HL-60 (cell line): ENCODE data around the gene GMDS.

Experiments used
- DNase-seq, 2 experiments: peaks; one replicate each; pipeline ENCODE4 v3.0.0-alpha.2; 2010 to 2020; ENCODE audit warnings: low read depth in 1 of 2, low spot score in 1 of 2
- H3K27ac ChIP-seq: fragments of 250-450 bp; sonication (Bioruptor Pico); replicated peaks from 2 replicates; pipeline ENCODE4 v1.5.1; 2020; ENCODE audit warnings: mild to moderate bottlenecking, moderate library complexity
- H3K27me3 ChIP-seq: fragments of 250-450 bp; sonication (Bioruptor Pico); 2 replicates; pipeline ENCODE4 v1.5.1; 2021; ENCODE audit warnings: mild to moderate bottlenecking, moderate library complexity; ENCODE audit not compliant: insufficient read depth, poor library complexity, severe bottlenecking
- H3K4me3 ChIP-seq: replicated peaks from 2 replicates; pipeline ENCODE4 v1.5.1; 2011; ENCODE audit warnings: mild to moderate bottlenecking, control low read depth, low read length; ENCODE audit not compliant: insufficient read depth
- CTCF ChIP-seq: IDR thresholded peaks from one replicate; pipeline ENCODE4 v1.5.1; 2011; ENCODE audit warnings: low read length, control low read depth, inconsistent platforms; ENCODE audit not compliant: insufficient read depth
- GABPA ChIP-seq: IDR thresholded peaks from 2 replicates; pipeline ENCODE4 v1.6.1; 2012; ENCODE audit warnings: low read depth
- POLR2AphosphoS5 ChIP-seq: IDR thresholded peaks from 2 replicates; pipeline ENCODE4 v1.6.1; 2012; ENCODE audit warnings: low read depth
- REST ChIP-seq: IDR thresholded peaks from 2 replicates; pipeline ENCODE4 v1.6.1; 2012; ENCODE audit warnings: low read depth; ENCODE audit not compliant: insufficient replicate concordance
- SPI1 ChIP-seq: IDR thresholded peaks from 2 replicates; pipeline ENCODE4 v1.6.1; 2012; ENCODE audit warnings: low read depth, mild to moderate bottlenecking, borderline replicate concordance

The GMDS gene

DNA sequence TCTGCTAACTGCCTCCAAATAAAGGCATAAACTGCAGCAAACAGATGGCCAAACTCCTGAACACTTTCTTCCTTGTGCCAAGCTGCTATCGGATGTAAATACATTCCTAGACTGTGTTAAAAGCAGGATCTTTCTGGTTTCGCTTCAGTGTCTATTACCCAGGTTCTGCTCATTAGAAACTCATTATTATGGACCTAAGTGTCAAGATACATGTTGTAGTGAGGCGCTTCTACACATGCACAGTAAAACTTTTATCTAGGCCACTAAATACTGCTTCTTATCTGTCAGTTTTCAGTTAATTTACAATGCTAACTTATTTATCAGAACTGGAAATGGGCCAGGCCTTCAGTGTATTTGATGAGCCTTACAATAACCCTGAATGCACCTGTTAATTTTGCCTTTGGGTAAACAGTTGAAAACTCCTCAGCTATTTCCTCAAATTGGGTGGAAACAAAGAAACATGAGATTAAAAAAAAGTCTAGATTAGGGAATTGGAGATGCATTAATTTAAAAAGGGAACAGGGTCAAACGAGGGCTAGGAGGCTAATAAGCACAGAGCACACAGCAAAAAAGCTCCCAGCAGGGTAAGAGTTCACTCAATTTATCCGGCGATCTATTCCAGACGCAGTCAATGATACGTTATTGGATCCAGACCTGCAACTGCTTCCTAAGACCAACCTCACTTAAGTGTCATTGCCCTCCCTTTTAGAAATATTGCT, 395.1 kb downstream of the GMDS start:
- Histone ChIP-seq H3K27ac (peak overlapping the region; percentile 70), H3K27me3 (no peaks in the 10 kb centered on the region), H3K4me3 (no peak overlapping the region)
- DNase-seq, result no peak
- TF ChIP-seq POLR2AphosphoS5 (no peak), CTCF (no peak), SPI1 (no peak), GABPA (no peak), REST (no peak)

- H3K27ac ChIP-seq, result peak overlapping the region; percentile 70
- no peak overlapping the region for H3K4me3 ChIP-seq
- TF ChIP-seq REST (no peak), SPI1 (peak; percentile 47; the same call in 1 of the 2 replicates), GABPA (no peak), CTCF (no peak), POLR2AphosphoS5 (no peak)
- H3K27me3 ChIP-seq, result no peaks in the 10 kb centered on the region
- peak in 1 of 2 experiments; percentile 57 for DNase-seq
Measured at GRCh38 chr6:1849691-1850090, 395.7 kb downstream of the GMDS start.

GRCh38 chr6:1848752-1849151, 396.7 kb downstream of the GMDS start:
- no peaks in the 10 kb centered on the region for H3K27me3 ChIP-seq
- TF ChIP-seq GABPA, result no peak
- TF ChIP-seq SPI1, result no peak
- no peak for TF ChIP-seq CTCF
- TF ChIP-seq POLR2AphosphoS5, result no peak
- no peak for TF ChIP-seq REST
- no peak overlapping the region for H3K4me3 ChIP-seq
- no peak for DNase-seq
- no peak overlapping the region for H3K27ac ChIP-seq
